ENCODE results near the gene NR2C1.

The NR2C1 gene

GRCh38 chr12:95083938-95084337, 10.5 kb upstream of the NR2C1 start:
- no peak for DNase-seq (ENCODE audit: low read depth in 2 of 2)

- DNase-seq (ENCODE audit: low read depth in 2 of 2) = no peak
Observed at GRCh38 chr12:95083471-95083870, 10.1 kb upstream of the NR2C1 start.

GRCh38 chr12:95077341-95077740, 3.9 kb upstream of the NR2C1 start:
- DNase-seq (ENCODE audit: low read depth in 2 of 2) = no peak

GRCh38 chr12:95074766-95075165, 1.3 kb upstream of the NR2C1 start:
- no peak for DNase-seq (ENCODE audit: low read depth in 2 of 2)

- no peak for DNase-seq (ENCODE audit: low read depth in 2 of 2)
Observed at GRCh38 chr12:95073698-95074520, 491 bp upstream of the NR2C1 start.

GRCh38 chr12:95070378-95070777, 3.0 kb downstream of the NR2C1 start:
- no peak for DNase-seq (ENCODE audit: low read depth in 2 of 2)

GRCh38 chr12:95066091-95066855, 7.1 kb downstream of the NR2C1 start:
- DNase-seq (ENCODE audit: low read depth in 2 of 2) = no peak

- DNase-seq (ENCODE audit: low read depth in 2 of 2) = no peak
Observed at GRCh38 chr12:95060951-95061350, 12.5 kb downstream of the NR2C1 start.

GRCh38 chr12:95059984-95060383, 13.4 kb downstream of the NR2C1 start:
- DNase-seq (ENCODE audit: low read depth in 2 of 2) = no peak

GRCh38 chr12:95057424-95057823, 16.0 kb downstream of the NR2C1 start:
- no peak for DNase-seq (ENCODE audit: low read depth in 2 of 2)

- no peak for DNase-seq (ENCODE audit: low read depth in 2 of 2)
Observed at GRCh38 chr12:95055057-95055456, 18.4 kb downstream of the NR2C1 start.

GRCh38 chr12:95054206-95054605, 19.2 kb downstream of the NR2C1 start:
- no peak for DNase-seq (ENCODE audit: low read depth in 2 of 2)

- no peak for DNase-seq (ENCODE audit: low read depth in 2 of 2)
Observed at GRCh38 chr12:95051241-95051640, 22.2 kb downstream of the NR2C1 start.

- DNase-seq (ENCODE audit: low read depth in 2 of 2) = no peak
Observed at GRCh38 chr12:95037906-95038305, 35.5 kb downstream of the NR2C1 start.

GRCh38 chr12:95034750-95035149, 38.7 kb downstream of the NR2C1 start:
- DNase-seq (ENCODE audit: low read depth in 2 of 2) = no peak

GRCh38 chr12:95022477-95022876, 50.9 kb downstream of the NR2C1 start:
- no peak for DNase-seq (ENCODE audit: low read depth in 2 of 2)

- no peak for DNase-seq (ENCODE audit: low read depth in 2 of 2)
Observed at GRCh38 chr12:95017482-95017881, 55.9 kb downstream of the NR2C1 start.

GRCh38 chr12:95016120-95016519, 57.3 kb downstream of the NR2C1 start:
- DNase-seq (ENCODE audit: low read depth in 2 of 2) = no peak

- no peak for DNase-seq (ENCODE audit: low read depth in 2 of 2)
Observed at GRCh38 chr12:95014554-95014953, 58.9 kb downstream of the NR2C1 start.

GRCh38 chr12:95006206-95006605, 67.2 kb downstream of the NR2C1 start:
- DNase-seq (ENCODE audit: low read depth in 2 of 2) = no peak

- DNase-seq (ENCODE audit: low read depth in 2 of 2) = no peak
Observed at GRCh38 chr12:95004610-95005009, 68.8 kb downstream of the NR2C1 start.

GRCh38 chr12:95003921-95004272, 69.5 kb downstream of the NR2C1 start:
- no peak for DNase-seq (ENCODE audit: low read depth in 2 of 2)

- DNase-seq (ENCODE audit: low read depth in 2 of 2) = peak; percentile 89 to 90
Observed at GRCh38 chr12:95003213-95003920, 70.1 kb downstream of the NR2C1 start, which contains the start of gene NDUFA12. NDUFA12 (minus strand) TSS chr12:95003697; CDS start chr12:95003680, 17 bp downstream.
